Mesothelial cell of epicardium (in vitro differentiated cells): Measurements from ENCODE around the gene MAJIN. TPM values are rescaled to one million over a fixed set of nuclear protein-coding genes. Genes with fewer than 3 reads are reported as not detected.

Experiments
- DNase-seq, 2 experiments: peaks; one replicate each; pipeline ENCODE4 v3.0.0; 2021; ENCODE audit warnings: low spot score in 2 of 2; ENCODE audit not compliant: unreplicated experiment in 2 of 2
- H3K27ac Mint-ChIP-seq: 2 replicates; pipeline ENCODE4 v1.8.0; 2021; ENCODE audit warnings: mixed read lengths
- H3K27me3 Mint-ChIP-seq: 2 replicates; pipeline ENCODE4 v1.8.0; 2021; ENCODE audit warnings: low read depth, mixed read lengths
- H3K36me3 Mint-ChIP-seq: 2 replicates; pipeline ENCODE4 v1.8.0; 2021; ENCODE audit warnings: mixed read lengths
- H3K4me1 Mint-ChIP-seq: 2 replicates; pipeline ENCODE4 v1.8.0; 2021; ENCODE audit warnings: mixed read lengths
- H3K4me3 Mint-ChIP-seq: 2 replicates; pipeline ENCODE4 v1.8.0; 2021; ENCODE audit warnings: mild to moderate bottlenecking, moderate library complexity, mixed read lengths
- H3K9me3 Mint-ChIP-seq: 2 replicates; pipeline ENCODE4 v1.8.0; 2021; ENCODE audit warnings: mixed read lengths
- total RNA-seq: library from RNA; stranded (reverse); gene quantifications from 3 replicates; pipeline ENCODE4 v1.2.1, GENCODE V29; 2021
- TF ChIP-seq, protein P1 (sequence below): fragments of 200-600 bp; sonication (generic); IDR thresholded peaks from one replicate; pipeline ENCODE4 v1.5.0; 2021; ENCODE audit warnings: antibody characterized with exemption; ENCODE audit not compliant: unreplicated experiment

The MAJIN gene
- total RNA-seq, 1 donor from 2014 or later: not detected

DNA sequence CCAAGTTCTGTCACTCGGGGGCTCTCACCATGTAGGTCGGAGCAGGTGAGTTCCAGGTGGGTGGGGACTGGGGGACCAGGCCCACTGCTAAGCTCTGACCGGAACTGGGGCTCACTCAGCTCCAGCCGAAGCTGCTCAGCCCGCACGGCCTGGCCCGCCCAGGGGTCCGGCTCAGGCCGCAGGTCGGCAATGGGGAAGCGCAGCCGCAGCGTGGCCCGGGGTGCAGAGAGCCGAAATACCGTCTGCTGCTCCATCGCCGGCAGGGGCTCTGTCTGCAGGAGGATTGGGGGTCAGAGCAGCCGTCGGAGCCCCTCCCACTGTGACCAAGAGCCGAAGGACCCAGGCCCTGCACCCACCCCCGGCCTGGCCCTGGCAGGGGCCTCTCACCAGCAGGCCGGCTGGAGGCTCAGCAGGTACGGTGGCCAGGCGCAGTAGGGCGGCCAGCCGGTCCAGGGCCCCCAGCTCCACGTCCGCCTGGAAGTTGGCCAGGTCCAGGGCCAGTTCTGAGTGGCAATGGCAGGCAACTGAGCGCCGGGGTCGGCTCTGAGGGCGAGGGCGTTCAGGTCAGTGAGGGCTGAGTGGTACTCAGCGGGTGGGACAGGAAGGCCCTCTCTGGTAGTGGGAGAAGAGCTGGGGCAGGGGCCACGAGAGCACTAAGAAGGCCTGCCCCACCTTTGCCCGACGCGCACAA lies 62.1 kb downstream of the MAJIN start:
- TF ChIP-seq, protein P1, sequence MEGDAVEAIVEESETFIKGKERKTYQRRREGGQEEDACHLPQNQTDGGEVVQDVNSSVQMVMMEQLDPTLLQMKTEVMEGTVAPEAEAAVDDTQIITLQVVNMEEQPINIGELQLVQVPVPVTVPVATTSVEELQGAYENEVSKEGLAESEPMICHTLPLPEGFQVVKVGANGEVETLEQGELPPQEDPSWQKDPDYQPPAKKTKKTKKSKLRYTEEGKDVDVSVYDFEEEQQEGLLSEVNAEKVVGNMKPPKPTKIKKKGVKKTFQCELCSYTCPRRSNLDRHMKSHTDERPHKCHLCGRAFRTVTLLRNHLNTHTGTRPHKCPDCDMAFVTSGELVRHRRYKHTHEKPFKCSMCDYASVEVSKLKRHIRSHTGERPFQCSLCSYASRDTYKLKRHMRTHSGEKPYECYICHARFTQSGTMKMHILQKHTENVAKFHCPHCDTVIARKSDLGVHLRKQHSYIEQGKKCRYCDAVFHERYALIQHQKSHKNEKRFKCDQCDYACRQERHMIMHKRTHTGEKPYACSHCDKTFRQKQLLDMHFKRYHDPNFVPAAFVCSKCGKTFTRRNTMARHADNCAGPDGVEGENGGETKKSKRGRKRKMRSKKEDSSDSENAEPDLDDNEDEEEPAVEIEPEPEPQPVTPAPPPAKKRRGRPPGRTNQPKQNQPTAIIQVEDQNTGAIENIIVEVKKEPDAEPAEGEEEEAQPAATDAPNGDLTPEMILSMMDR: no peak
- Mint-ChIP-seq H3K27ac (no peak overlapping the region), H3K36me3 (peaks cover 29% of the 10 kb centered on the region), H3K9me3 (no peaks in the 10 kb centered on the region), H3K27me3 (no peaks in the 10 kb centered on the region), H3K4me3 (no peak overlapping the region), H3K4me1 (no peaks in the 10 kb centered on the region)
- DNase-seq: no peak

DNA sequence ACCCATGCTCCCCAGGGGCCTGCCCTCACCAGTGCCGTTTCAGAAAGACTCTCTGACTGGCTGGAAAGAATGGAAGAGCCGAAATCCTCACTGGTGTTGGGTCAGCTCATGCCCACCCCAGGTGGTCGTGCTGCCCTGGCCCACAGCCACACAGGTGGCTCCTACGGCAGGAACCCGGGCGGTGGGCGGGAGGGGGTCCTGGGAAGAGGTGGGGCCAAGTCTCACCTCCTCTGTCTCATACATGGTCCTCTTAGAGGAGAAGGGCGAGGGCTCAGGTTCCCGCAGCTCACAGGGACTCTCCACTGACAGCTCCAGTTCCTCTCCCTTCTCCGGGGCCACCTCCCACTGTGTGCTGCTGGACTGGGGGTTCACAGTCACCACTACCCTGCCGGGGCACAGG lies 63.1 kb downstream of the MAJIN start:
- TF ChIP-seq, protein P1: no peak
- DNase-seq: no peak
- no peaks in the 10 kb centered on the region for H3K4me1 Mint-ChIP-seq
- H3K36me3 Mint-ChIP-seq: peaks cover 31% of the 10 kb centered on the region
- no peak overlapping the region for H3K4me3 Mint-ChIP-seq
- no peaks in the 10 kb centered on the region for H3K9me3 Mint-ChIP-seq
- no peak overlapping the region for H3K27ac Mint-ChIP-seq
- H3K27me3 Mint-ChIP-seq: no peaks in the 10 kb centered on the region

DNA sequence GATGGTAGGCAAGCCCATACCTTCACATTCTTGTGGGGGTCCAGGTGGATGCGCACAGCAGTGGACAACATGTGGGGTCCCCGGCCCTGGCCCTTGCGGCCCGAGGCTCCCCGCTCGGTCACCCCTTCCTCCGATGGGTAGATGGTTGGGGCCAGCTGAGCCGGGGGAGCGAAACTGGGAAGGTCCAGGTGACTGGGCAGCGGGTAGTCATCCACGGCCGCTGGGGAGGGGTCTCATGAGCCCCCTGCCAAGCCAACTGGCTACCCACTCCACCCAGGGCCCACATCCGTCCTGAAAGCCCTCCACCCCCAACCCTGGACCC lies 65.6 kb downstream of the MAJIN start:
- H3K9me3 Mint-ChIP-seq: no peaks in the 10 kb centered on the region
- DNase-seq: no peak
- H3K36me3 Mint-ChIP-seq: peaks cover 27% of the 10 kb centered on the region
- TF ChIP-seq, protein P1: no peak
- H3K27me3 Mint-ChIP-seq: no peaks in the 10 kb centered on the region
- H3K4me3 Mint-ChIP-seq: no peak overlapping the region
- H3K4me1 Mint-ChIP-seq: no peaks in the 10 kb centered on the region
- H3K27ac Mint-ChIP-seq: no peak overlapping the region

DNA sequence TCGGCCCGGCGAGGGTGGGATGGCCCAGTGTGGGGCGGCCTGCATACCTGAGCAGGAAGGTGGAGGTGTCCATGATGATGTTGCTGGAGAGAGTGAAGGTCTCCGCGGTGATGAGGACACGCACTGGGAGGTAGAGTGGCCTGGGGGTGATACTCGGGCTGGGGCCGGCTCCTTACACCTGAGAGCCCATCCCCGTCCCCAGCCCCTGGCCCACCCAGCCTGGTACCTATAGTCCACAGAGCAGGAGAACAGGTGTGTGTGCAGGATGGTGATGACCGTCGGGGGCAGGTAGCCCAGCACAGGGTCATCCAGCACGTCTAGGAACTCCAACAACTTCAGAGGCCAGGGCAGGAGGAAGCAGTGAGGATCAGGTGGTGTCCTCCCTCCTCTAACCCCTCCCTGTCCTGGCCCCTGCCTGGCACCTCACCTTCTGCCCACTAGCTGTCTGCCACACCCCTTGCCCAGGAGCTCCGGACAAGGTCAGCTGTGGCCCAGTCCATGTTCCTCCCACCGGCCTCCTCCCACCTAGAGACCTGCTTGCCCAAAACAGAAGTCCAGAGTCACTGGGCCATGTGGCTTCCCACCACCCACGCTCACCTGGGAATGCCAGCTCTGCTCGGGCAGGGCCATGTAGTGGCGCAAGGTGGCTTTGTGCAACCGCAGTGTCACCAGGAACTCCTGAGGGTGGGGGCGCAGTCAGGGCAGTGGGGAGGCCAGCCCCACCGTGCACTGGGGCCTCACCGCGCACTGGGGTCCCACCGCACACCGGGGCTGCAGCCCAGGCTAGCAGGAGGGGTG lies 66.2 kb downstream of the MAJIN start:
- TF ChIP-seq, protein P1: no peak
- Mint-ChIP-seq H3K4me1 (no peaks in the 10 kb centered on the region), H3K9me3 (no peaks in the 10 kb centered on the region), H3K27me3 (no peaks in the 10 kb centered on the region), H3K36me3 (peaks cover 24% of the 10 kb centered on the region), H3K4me3 (no peak overlapping the region), H3K27ac (no peak overlapping the region)
- no peak for DNase-seq

DNA sequence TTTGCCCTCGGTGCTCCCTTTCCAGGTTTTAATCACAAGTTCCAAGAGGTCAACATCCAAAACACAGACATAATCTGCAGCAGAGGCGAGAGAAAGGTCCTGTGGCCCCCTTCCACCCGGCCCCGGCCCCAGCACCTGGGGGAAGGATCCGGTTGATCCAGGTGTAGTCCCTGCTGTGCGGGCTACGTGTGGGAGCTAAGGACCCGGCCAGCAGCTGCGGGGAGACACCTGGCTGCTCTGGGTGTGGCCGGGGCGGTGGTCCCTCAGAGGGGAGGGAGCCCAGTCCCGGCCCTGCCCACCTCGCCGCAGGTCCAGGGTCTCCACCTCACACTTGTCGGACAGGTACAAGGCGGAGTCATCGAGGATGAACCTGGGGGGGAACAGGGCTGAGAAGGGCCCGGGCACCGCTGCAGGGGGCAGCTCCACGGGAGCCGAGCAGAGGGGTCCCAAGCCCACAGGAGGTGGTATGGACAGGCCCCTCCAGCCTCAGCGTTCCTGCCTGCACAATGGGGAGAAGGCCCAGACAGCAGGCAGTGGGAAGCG lies 68.5 kb downstream of the MAJIN start:
- no peak for DNase-seq
- TF ChIP-seq, protein P1: no peak
- Mint-ChIP-seq H3K9me3 (no peaks in the 10 kb centered on the region), H3K4me3 (no peak overlapping the region), H3K27me3 (no peaks in the 10 kb centered on the region), H3K27ac (no peak overlapping the region), H3K36me3 (peaks cover 26% of the 10 kb centered on the region), H3K4me1 (no peaks in the 10 kb centered on the region)
